ENCODE results near the gene LRBA. TPM values are rescaled to one million over a fixed set of nuclear protein-coding genes. Genes with fewer than 3 reads are reported as not detected.

Gene LRBA
- total and polyA plus RNA-seq, 2 donors (not counting 3 experiments of a cell fraction or from before 2014, with no cell fraction given), result 18.0 to 35.1 TPM

- no peak overlapping the region for H2AFZ ChIP-seq (ENCODE audit: low read depth, low read length)
- CTCF ChIA-PET, result interaction anchor here (1.1 kb wide), 1 partner anchor 14 kb away, joined by 3 read pairs; no protein-coding TSS in a partner anchor
- no peaks in the 10 kb centered on the region for H3K36me3 ChIP-seq (ENCODE audit: control insufficient read depth in 2 of 2, extremely low read depth in 1 of 2, insufficient read depth in 2 of 2, low read length in 2 of 2)
- POLR2A ChIA-PET, result no interaction called here
- H3K9me1 ChIP-seq (replicated peaks; ENCODE audit: control insufficient read depth, extremely low read depth, insufficient read depth, low read length), result no peaks in the 10 kb centered on the region
- no peaks in the 10 kb centered on the region for H3K27me3 ChIP-seq (ENCODE audit: control insufficient read depth in 2 of 2, insufficient read depth in 2 of 2, low read length in 2 of 2)
- H3K4me1 ChIP-seq (ENCODE audit: control insufficient read depth, extremely low read depth, insufficient read depth, low read length), result no peaks in the 10 kb centered on the region
- dilution Hi-C loops (cut with MboI; ENCODE audit: extremely low pct_ligation_motif_present, low sequenced_read_pairs) (no loop called here), intact Hi-C loops (cut with micrococcal nuclease) (no loop called here)
- no TSS peak for BruUV-seq (replicated peaks)
- no peak overlapping the region for H3K9ac ChIP-seq (replicated peaks; ENCODE audit: extremely low read depth, insufficient read depth, low read length)
- H3K79me2 ChIP-seq (ENCODE audit: control insufficient read depth, insufficient read depth, low read length), result no peaks in the 10 kb centered on the region
- H3K4me2 ChIP-seq (ENCODE audit: insufficient read depth, low read length), result no peak overlapping the region
- no peak for FAIRE-seq
- H3K27ac ChIP-seq (ENCODE audit: insufficient read depth, low read depth, low read length), result no peak overlapping the region
- no peaks in the 10 kb centered on the region for H3K9me3 ChIP-seq (replicated peaks; ENCODE audit: control insufficient read depth, insufficient read depth, low read length)
- TF ChIP-seq FOS (IDR thresholded peaks at IDR 0.05; ENCODE audit: borderline replicate concordance, insufficient read depth, low read length) (no peak), EZH2 (IDR thresholded peaks at IDR 0.05; ENCODE audit: borderline replicate concordance, low read depth, low read length, severe bottlenecking) (no peak), GATA2 (IDR thresholded peaks at IDR 0.05; ENCODE audit: insufficient read depth, insufficient read length, low read depth, low read length) (no peak), POLR2AphosphoS5 (IDR thresholded peaks at IDR 0.05; ENCODE audit: insufficient read depth, low read depth, low read length) (no peak), POLR2A (IDR thresholded peaks at IDR 0.05; ENCODE audit: low read depth, low read length) (no peak), MAX (IDR thresholded peaks at IDR 0.05; ENCODE audit: insufficient read depth, insufficient read length) (no peak), MYC (IDR thresholded peaks at IDR 0.05; ENCODE audit: low read depth, low read length) (no peak), JUN (IDR thresholded peaks at IDR 0.05; ENCODE audit: borderline replicate concordance, insufficient read depth, insufficient read length, low read depth) (no peak)
- TF ChIP-seq, protein P1, sequence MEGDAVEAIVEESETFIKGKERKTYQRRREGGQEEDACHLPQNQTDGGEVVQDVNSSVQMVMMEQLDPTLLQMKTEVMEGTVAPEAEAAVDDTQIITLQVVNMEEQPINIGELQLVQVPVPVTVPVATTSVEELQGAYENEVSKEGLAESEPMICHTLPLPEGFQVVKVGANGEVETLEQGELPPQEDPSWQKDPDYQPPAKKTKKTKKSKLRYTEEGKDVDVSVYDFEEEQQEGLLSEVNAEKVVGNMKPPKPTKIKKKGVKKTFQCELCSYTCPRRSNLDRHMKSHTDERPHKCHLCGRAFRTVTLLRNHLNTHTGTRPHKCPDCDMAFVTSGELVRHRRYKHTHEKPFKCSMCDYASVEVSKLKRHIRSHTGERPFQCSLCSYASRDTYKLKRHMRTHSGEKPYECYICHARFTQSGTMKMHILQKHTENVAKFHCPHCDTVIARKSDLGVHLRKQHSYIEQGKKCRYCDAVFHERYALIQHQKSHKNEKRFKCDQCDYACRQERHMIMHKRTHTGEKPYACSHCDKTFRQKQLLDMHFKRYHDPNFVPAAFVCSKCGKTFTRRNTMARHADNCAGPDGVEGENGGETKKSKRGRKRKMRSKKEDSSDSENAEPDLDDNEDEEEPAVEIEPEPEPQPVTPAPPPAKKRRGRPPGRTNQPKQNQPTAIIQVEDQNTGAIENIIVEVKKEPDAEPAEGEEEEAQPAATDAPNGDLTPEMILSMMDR (IDR thresholded peaks at IDR 0.05; ENCODE audit: extremely low read depth in 1 of 2, insufficient read depth in 1 of 2, low read depth in 1 of 2, low read length in 2 of 2), result no peak
- DNase-seq (ENCODE audit: low read depth, low spot score), result no peak
- H4K20me1 ChIP-seq (replicated peaks; ENCODE audit: control insufficient read depth, extremely low read depth, insufficient read depth, low read length), result no peaks in the 10 kb centered on the region
- no peak overlapping the region for H3K4me3 ChIP-seq (replicated peaks in 1 of 3; ENCODE audit: insufficient read depth in 1 of 3, low read depth in 1 of 3, low read length in 3 of 3)
Observed at GRCh38 chr4:150366487-150366999, 648.5 kb downstream of the LRBA start.
